GM19351 (cell line): ENCODE data around the gene DHRS3.

Experiments
- ATAC-seq: cut with Tn5 transposase; IDR thresholded peaks from one replicate; pipeline ENCODE4 v1.9.1; 2021; ENCODE audit warnings: mild to moderate bottlenecking, moderate library complexity; ENCODE audit not compliant: unreplicated experiment

DHRS3 gene

DNA sequence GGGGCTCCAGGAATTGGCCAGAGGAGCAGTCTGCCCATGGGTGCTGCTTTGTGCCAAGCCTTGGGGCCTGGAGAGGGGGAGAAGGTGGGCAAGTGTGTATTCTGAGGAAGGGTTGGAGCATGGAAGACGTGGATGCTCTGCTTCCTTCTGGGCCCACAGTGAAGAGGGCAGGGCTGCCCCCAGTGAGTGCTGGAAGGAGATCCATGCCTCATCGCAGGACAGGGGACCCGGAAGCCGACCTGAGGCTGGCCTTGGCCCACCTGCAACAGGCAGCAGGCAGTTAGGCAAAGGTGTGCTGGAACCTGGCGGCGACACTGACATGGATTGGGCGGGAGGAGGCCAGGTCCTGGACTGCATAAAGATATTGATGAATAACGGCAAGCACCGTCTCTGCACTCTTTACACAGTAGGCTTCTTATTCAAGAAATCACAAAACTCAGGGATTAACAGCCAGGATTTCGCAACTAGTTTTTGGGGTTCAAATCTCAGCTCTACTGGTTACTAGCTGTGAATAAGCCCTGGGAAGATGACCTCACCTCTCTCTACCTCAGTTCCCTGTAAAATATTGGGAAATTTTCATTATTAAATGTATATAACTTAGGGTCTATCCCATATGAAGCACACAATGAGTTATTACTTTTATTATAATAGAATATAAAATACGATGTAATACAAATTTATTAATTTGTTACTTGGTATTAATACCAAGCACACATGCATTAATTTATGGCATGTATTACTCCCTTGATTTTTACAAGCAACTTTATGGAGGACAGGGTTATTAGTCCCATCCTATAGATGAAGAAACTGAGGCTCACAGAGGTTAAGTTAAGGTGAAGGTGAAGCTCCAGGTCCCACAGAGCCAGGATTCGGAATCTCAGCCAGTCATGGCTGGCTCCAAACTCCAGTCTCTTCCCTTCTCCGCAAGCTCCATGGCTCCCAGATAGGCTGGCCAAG lies 62.3 kb downstream of the DHRS3 start:
- no peak for ATAC-seq

DNA sequence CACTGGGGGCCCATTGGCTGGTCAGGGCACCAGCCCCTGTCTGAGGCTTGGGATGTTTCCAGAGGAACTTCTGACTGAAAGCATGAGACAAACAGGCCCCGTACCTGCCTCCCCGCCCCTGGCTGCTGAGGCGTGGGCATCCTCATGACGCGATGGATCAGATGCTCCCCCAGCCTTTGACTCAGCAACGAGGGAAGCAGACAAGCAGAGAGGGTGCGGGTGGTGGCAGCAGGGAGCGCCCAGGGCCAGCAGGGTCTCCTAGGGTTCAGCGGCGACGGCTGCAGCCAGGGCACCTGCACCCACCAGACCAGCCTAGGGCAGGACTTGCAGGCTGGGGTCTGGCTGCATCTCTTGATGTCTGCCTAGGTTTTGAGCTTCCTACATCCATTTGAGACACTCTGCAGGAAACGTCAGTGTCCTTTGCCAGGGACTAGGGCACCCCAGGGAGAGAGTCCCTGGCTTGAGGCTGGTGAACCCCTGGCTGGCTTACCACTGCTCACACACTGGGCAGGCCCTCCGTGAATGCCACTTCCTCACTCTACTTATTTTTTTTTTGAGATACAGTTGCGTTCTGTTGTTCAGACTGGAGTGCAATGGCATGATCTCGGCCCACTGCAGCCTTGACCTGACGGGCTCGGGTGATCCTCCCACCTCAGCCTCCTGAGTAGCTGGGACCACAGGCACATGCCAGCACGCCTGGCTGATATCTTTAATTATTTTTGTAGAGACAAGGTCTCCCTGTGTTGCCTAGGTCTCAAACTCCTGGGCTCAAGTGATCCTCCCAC lies 63.3 kb downstream of the DHRS3 start:
- no peak for ATAC-seq

DNA sequence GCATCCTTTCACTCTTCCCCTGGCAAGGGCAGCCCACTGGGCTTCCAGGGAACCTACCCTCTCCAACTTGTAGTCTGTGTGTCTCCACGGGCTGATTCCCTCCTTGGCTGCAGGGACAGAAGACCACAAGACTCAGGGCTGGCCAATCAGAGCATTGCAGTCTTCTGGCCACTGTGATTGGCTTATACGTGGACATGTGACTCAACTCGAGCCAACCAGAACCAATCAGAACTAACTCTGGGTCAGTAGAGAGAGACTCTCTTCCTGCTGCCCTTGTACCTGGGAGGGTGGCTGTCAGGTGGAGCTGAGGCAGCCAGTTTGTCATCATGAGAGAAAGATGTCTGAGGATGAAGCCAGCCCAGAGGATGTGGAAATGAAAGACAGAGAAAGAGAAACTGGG lies 64.0 kb downstream of the DHRS3 start:
- ATAC-seq = no peak

DNA sequence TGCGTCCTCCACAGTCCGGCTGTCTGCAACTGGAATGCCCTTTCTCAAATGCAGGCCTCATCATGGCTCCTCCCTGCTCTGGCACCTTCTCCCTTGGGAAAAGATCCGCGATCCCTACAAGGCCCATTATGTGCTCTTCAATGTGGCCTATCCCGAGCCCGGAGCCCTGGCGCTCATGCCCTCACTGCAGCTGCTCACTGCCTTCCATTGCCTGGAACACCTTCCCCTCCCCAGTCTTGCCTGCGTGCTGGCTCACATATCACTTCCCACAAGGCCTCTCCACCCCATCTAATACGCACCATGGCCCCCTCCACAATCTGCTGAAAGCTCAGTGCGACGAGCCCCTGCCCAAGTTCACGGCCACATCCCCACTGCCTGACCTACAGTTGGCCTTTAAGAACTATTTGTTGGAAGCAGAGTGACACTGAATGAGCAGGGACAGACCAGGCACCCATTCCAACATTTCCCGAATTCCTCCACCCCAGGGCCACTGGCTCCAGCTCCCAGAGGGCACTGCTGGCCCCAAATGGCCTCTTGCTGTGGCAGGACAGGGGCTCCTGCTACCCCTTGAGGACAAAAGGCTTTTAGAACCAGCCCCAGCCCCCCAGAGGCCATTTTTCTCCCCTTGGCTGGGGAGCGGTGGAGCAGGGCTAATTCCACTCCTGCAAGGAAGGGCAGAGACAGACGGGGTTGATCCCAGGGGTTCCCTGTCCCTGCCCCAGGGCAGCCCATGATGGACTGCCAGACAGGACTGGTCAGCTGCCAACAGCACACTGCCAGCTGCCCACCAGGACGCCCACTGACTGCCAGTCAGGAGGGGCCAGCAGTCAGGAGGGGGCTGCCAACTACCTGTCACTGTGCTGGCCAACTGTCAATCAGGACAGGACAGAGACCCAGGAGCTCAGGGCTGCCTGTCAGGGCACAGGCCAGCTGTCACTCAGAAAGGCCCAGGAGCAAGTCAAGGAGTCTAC lies 64.8 kb downstream of the DHRS3 start:
- no peak for ATAC-seq

DNA sequence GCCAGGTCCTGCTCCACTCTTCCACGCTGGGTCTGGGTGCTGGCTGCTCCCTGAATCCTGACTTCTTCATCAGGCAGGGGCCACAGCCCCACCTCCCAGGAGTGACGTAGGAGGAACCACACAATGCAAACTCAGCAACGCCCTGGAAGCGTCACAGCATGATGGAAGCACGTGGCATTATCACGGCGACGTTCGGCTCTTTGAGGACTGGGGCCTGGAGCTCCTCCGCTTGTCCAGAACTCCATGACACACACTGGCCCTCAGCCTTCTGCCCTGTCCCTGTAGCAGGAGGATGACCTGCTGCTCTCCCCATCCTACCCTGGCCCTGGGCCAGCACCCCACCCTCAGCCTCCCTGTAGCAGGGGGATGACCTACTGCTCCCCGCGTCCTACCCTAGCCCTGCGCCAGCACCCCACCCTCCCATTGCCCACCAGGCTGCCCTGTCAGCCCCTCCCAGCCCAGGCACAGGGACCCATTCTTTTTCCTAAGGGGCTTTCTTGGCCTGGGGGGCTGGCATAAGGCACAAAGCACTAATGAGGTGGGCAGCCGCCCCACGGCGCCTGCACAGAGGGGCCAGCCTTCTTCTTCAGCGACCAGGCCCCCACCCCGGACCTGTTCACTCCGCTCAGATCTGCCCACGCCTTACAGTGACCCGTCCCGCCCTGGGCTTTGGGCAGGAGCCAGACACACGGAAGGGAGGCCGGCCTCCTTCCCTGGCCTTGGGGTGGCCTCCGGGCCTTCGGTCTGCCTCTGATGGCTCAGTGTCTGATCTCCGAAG lies 65.7 kb downstream of the DHRS3 start:
- no peak for ATAC-seq

DNA sequence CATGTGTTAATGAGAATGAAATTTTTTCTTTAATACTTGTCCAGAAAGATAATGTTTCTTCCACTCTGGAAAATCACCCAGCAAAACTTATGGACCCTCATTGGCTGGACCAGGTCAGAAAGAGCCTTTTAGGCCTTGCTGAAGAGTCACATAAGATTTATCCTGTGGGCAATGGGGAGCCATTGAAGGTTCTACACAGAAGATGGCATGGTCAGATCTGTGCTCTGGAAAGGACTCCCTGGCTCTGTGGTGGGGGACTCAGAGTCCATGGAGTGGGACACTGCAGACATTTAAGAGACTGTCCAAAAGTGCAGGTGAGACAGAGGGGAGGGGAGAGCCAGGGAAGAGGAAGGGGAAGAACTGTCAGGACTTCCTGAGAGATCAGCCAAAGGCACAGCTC lies 66.4 kb downstream of the DHRS3 start:
- no peak for ATAC-seq

DNA sequence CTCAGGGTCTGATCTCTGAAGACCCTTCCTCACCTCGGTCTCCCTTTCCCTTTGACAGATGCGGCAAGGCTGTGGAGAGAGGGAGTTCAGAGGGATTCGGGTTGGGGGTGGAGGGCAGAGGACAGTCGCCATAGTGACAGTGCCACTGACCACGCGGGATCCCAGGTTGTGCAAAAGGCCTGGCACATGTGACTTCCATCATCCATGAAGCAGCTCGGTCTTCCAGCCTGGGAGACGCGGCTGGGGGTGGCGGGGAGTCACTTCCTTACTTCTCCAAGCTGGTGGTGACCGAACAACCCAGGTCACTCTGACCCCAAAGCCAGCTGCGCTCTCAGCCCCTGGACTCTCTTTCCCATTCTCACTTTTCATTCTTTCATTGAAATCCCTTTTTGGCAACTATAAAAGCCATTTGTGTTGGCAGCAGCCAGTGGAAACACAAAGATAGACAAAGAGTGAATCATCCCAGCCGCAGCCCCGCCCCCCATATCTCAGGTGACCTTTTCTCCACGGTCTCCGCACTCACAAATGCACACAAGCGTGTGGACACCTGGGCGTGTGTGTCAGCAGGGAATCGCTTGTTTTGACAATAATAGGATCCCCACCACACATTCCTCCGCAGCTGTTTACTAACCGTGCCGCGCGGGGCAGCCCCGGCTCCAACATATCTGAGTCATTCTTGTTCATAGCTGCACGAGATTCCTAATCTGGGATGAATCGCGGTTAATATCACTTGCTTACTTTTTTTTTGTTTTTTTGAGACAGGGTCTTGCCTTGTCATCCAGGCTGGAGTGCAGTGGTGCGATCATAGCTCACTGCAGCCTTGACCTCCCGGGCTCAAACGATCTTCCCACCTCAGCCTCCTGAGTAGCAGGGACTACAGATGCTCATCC lies 68.3 kb downstream of the DHRS3 start:
- ATAC-seq = no peak

DNA sequence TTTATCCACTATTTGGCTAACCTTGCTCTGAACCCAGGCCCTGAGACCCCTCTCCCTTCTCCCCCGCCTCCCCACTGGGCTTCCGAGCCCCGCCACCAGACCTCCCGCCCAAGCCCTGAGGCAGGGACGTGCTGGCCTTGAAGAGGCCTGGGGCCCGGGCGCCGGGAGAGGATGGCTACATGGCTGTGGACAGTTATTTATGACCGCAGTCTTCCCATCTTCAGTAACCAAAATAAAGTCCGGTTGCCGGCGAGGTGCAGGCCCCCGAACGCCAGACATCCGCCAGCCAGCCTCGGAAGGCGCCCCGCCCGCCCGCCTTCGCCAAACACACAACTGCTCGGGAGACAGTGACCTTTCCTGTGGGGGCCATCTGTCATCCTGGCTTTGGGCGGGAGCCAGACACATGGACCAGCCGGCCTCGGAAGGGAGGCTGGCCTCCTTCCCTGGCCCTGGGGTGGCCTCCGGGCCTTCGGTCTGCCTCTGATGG lies 69.0 kb downstream of the DHRS3 start:
- ATAC-seq = no peak

DNA sequence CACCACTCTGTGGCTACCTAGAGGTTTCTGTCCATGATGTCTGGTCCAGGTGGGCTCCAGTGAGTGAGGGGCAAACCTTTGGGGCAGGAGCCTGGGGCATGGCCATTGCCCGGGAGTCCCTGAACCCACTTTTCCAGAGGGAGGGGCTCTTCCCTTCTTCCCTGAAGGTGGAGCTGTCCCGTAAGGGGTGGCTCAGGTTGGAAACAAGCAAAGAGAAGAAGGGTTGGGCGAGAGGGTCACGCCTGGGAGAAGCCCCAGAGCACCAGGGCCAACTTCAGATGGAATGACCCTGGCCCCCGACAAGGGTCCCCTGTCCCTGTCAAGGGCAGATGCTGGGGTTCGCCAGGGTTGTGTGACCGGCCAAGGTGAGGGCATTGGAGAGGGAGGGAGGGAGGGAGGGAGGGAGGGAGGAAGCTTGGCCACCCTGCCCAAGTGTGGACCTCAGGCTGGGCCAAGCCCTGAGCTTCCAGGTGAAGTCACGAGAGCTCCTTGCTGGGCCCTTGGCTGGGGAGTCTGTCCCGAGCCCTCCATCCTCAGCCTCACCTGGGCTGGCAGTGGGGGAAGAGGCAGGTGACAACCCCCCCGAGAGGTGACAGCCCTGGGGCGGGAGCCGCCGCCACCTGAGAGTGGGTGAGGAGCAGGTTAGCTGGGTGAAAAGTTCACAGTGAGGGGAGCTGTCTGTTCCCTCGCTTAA lies 69.6 kb downstream of the DHRS3 start:
- no peak for ATAC-seq

DNA sequence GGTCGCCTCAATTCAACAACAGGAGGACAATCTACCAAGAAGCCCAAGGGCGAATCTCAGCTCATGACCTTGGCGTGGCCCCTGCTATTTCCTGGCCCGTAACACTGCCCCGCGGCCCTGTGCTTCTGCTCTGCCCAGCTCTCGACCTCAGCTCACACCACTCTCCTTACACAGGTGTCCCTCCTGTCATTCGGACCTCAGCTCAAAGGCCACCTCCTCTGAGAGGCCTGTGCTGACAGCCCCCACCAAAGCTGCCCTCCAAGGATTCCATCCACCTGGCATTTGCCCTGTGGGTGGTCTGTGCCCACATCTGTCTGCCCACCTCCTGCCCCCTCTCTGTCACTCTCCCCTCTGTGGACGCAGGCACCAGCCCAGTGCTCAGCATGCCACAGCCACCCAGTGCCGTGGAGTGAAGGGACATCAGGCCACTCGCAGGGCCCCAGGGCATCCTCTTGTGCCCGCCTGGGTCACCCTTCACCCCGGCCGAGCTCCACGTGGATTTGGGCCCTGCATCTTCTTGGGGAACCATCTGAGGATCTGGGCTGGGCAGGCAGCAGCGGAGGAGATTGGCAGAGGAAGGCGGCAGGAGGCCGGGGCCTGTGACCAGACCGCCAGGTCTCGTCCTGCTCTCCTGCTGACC lies 70.3 kb downstream of the DHRS3 start:
- no peak for ATAC-seq

DNA sequence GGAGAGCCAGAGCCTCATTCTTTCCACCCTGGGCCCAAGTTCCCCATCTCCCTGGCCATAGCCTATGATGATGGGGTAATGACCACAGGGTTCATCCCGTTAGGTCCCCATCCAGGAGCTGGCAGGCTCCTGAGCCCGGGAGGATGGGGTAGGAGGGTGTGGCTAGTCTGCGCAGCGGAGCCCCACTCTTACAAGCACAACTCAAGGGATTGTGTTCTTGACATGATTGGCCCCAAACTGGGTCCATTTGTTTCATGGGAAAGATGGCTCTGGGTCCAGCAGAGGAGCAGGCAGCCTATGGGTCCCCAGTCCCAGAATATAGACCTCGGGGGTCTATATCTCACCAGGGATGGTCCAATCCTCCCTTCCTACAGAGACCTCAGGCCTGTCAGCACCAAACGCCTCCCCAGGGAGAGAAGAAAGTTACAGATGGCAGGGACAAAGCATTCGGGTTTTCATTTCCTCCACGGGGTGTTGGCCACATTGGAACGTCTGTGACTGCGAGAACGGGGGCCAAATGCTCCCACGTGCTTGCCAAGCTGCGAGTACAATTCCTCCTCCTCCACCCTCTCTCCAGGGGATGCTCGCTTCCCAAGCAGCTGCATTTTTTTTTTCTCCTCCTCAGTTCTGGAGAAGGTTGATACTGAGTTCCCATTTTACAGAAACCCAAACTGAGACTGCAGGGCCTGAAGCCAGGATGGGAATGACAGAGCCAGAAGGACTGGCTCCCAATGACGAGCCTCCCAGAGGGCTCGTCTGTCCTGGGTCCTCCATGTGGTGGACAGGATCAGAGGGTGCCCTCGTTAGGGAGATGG lies 71.0 kb downstream of the DHRS3 start:
- ATAC-seq = no peak

DNA sequence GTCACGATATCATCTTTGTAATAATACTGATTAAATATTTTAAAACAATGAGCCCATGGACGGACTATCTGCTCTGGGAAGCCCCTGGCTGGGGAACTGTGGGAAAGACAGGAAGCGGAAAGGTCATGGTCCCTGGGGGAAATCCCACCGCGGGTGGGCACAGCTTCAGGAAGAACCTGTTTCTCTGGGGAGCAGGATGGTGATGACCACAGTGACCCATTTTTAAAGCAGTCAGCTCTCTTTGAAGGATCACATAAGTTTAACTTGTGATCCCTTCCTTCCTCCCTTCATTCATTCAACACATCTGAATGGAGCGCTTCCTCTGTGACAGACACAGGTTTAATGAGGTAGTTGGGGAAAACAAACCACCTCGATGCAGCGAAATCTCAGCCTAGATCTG lies 73.0 kb downstream of the DHRS3 start:
- ATAC-seq = no peak

DNA sequence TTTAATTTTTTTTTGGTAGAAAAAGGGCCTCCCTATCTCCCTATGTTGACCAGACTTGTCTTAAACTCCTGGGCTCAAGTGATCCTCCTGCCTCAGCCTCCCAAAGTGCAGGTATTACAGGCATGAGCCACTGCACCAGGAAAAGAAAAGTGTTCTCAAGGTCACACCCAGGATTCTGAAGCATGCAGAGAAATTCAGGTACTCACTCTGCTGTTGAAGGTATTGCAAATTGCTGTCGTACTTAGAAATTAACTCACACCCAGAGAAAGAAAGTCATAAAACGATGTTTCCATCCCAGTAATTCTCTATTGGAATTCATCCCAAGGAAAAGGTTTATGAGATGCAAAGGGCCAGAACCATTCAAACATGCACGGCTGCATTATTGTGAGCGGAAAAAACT lies 73.7 kb downstream of the DHRS3 start:
- ATAC-seq = no peak

DNA sequence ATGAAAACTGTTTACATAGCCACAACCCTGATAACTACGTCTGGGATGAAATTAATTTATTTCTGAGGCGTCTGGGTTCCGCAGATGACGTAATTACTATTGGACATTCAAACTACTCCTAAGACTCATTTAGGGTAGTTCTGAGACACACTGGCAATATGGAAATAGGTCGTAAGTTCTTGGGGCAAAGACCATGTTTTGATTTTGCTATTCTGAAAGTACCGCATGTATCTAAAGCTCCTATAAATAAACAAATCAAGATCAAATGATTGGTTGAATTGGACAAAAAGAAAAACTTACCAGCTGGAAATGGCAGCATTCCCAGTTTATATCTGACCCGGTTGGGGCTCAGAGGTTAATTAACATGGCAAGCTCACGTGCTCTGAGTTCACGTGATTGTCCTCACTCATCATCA lies 74.3 kb downstream of the DHRS3 start:
- ATAC-seq = no peak

DNA sequence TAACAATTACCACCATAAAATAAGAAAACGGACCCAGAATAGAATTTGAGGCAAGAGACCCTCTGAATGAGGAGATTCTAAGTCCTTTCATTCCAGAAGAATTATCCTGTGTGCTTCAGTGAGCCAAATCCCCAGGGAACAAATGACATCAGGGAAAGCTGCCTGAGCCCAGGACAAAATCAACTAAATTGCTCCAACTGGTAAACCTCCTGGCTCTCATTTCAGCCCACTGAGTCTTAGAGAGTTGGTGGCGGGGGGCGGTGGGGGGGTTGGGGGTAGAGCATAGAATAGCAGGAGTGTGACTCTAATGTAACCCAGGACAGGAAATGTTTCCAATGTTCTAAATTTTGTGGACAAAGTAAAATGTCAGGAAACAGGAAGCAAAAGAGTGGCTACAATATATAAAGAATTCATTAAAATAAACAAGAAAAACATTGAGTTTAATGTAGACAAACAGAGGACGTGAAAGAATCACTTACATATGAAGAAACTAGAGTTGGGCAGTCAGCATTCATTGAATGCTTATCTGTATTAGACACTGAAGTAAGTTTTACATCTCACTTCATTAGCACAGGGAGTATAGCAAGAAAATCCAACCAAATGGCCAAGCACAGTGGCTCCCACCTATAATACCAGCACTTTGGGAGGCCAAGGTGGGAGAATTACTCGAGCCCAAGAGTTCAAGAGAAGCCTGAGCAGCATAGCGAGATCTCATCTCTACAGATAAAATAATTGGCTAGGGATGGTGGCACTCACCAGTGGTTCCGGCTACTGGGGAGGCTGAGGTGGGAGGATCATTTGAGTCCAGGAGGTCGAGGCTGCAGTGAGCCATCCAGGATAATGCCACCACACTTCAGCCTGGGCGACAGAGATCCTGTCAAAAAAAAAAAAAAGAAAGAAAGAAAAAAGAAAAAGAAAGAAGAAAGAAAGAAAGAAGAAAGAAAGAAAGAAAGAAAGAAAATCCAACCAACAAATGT lies 75.1 kb downstream of the DHRS3 start:
- no peak for ATAC-seq

DNA sequence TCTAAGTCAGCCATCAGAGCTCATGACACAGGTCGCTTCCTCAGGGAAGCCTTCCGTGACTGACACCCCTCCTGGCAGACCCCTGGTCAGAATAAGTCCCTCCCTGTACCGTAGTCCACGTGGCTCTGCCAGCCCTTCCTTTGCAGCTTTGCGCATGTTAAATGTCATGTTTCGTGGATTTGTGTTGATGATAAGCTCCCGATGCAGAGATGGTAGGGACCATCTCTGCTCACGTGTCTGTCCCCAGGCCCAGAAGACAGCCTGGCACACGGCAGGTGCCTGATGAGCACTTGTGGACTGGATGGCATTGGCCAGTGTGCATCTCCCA lies 75.9 kb downstream of the DHRS3 start:
- ATAC-seq = no peak
